Right cardiac atrium (tissue), 5 donors: ENCODE data around the gene PIN4. TPM values are rescaled to one million over a fixed set of nuclear protein-coding genes. Genes with fewer than 3 reads are reported as not detected.
A peak's percentile ranks its signal among the peaks of the same experiment; 100 is the strongest.
"Not testable (repeated sequence)": the region's sequence is repeated elsewhere in the genome, so short reads cannot be mapped to it uniquely, and the experiment has no call there.

Experiments used
- ATAC-seq, 2 donors: fragments of 200-7000 bp; cut with Tn5 transposase; one replicate each; pipeline versions ENCODE4 v1.8.0 to v1.9.1; 2020; ENCODE audit warnings: moderate library complexity in 2 of 2, mild to moderate bottlenecking in 1 of 2
- DNase-seq, 3 donors: peaks; one replicate each; pipeline ENCODE4 v3.0.0-alpha.2; 2020
- H3K27ac ChIP-seq: one replicate; pipeline ENCODE4 v1.5.1; 2013; ENCODE audit warnings: mild to moderate bottlenecking, low read length, control low read depth, moderate library complexity
- H3K27me3 ChIP-seq: one replicate; pipeline ENCODE4 v1.6.1; 2013; ENCODE audit not compliant: control insufficient read depth, insufficient read depth
- H3K4me1 ChIP-seq: one replicate; pipeline ENCODE4 v1.6.1; 2013; ENCODE audit warnings: low read length; ENCODE audit not compliant: control insufficient read depth, insufficient read depth
- H3K4me3 ChIP-seq: one replicate; pipeline ENCODE4 v1.5.1; 2013; ENCODE audit warnings: low read length, control low read depth
- H3K9me3 ChIP-seq: one replicate; pipeline ENCODE4 v1.6.1; 2013; ENCODE audit warnings: low read length; ENCODE audit not compliant: control insufficient read depth
- WGBS: extraction: QIAGEN DNeasy Blood & Tissue Kit; methylation state at CpG from one replicate; pipeline ENCODE4 v1.1.7; 2013; 5-methylcytosine and 5-hydroxymethylcytosine counted together
- intact Hi-C, 4 donors: fragments of 100-400 bp; cut with DNase I; formaldehyde crosslinking; loops; one replicate each; pipeline versions ENCODE4 v1.11.0 to v1.14.0; 2022 to 2023
- polyA plus RNA-seq: library from polyadenylated mRNA; stranded (reverse); fragments of 200-250 nt; gene quantifications from one replicate; pipeline ENCODE4 v1.2.3, GENCODE V29; 2013
- total RNA-seq, 4 donors: library from RNA; stranded (reverse); fragmentation: NEBNext Ultra II Directional; extraction: Animal tissue kit (Norgen Biotek cat#: 25700); gene quantifications; one replicate each; pipeline ENCODE4 v1.2.1, GENCODE V29; 2021
- donor health status: healthy with polysubstance abuse.
- donor health status: DM: no; HTN: yes; CAD: no.
- donor health status: DM: no; HTN: no; CAD: no.
- donor health status: DM: no; HTN: yes; CAD: no; lungs with severe emphysema.
- donor health status: DM: yes; HTN: yes; CAD: no.

PIN4 gene
- total and polyA plus RNA-seq, 5 donors, result 8.9 to 22.4 (median 10.6) TPM

GRCh38 chrX:72145181-72145580 is 36.4 kb upstream of the PIN4 start:
- DNase-seq (no peak), ATAC-seq (no peak)
- WGBS, result 40% methylated on average over 2 of the region's 2 CpGs
- H3K4me1 ChIP-seq, result no peaks in the 10 kb centered on the region
- H3K27ac ChIP-seq, result no peak overlapping the region
- no peak overlapping the region for H3K4me3 ChIP-seq
- no peaks in the 10 kb centered on the region for H3K9me3 ChIP-seq
- H3K27me3 ChIP-seq, result no peaks in the 10 kb centered on the region
- intact Hi-C loops, result no loop called here

GRCh38 chrX:72146527-72146926 is 35.0 kb upstream of the PIN4 start:
- intact Hi-C loops, result no loop called here
- DNase-seq, result no peak
- H3K9me3 ChIP-seq, result no peaks in the 10 kb centered on the region
- H3K4me1 ChIP-seq, result no peaks in the 10 kb centered on the region
- 93% methylated on average over 2 of the region's 2 CpGs for WGBS
- no peak for ATAC-seq
- H3K4me3 ChIP-seq, result no peak overlapping the region
- no peak overlapping the region for H3K27ac ChIP-seq
- no peaks in the 10 kb centered on the region for H3K27me3 ChIP-seq

GRCh38 chrX:72158773-72159172 is 22.8 kb upstream of the PIN4 start:
- H3K4me3 ChIP-seq, result no peak overlapping the region
- ATAC-seq (no peak), DNase-seq (no peak)
- WGBS, result 92% methylated on average over 3 of the region's 3 CpGs
- no peak overlapping the region for H3K27ac ChIP-seq
- intact Hi-C loops, result no loop called here
- H3K27me3 ChIP-seq, result no peaks in the 10 kb centered on the region
- H3K4me1 ChIP-seq, result no peaks in the 10 kb centered on the region
- no peaks in the 10 kb centered on the region for H3K9me3 ChIP-seq

- ATAC-seq (no peak), DNase-seq (no peak)
- 77% methylated on average over 10 of the region's 10 CpGs for WGBS
- intact Hi-C loops, result no loop called here
- no peak overlapping the region for H3K27ac ChIP-seq
- H3K27me3 ChIP-seq, result no peaks in the 10 kb centered on the region
- no peak overlapping the region for H3K4me3 ChIP-seq
- H3K9me3 ChIP-seq, result no peaks in the 10 kb centered on the region
- no peaks in the 10 kb centered on the region for H3K4me1 ChIP-seq
Observed at GRCh38 chrX:72159769-72160168, 21.8 kb upstream of the PIN4 start.

- H3K4me3 ChIP-seq, result no peak overlapping the region
- no peaks in the 10 kb centered on the region for H3K9me3 ChIP-seq
- no peaks in the 10 kb centered on the region for H3K4me1 ChIP-seq
- H3K27ac ChIP-seq, result no peak overlapping the region
- H3K27me3 ChIP-seq, result no peaks in the 10 kb centered on the region
- intact Hi-C loops, result no loop called here
- 70% methylated on average over 4 of the region's 4 CpGs for whole genome bisulfite sequencing
- ATAC-seq (no peak), DNase-seq (no peak)
Observed at GRCh38 chrX:72165551-72165950, 16.0 kb upstream of the PIN4 start.

GRCh38 chrX:72169008-72169728 is 12.4 kb upstream of the PIN4 start:
- intact Hi-C loops, result no loop called here
- H3K4me3 ChIP-seq, result peak overlapping the region; percentile 25
- H3K27me3 ChIP-seq, result no peaks in the 10 kb centered on the region
- H3K9me3 ChIP-seq, result no peaks in the 10 kb centered on the region
- 53% methylated on average over 6 of the region's 6 CpGs for WGBS
- H3K4me1 ChIP-seq, result no peaks in the 10 kb centered on the region
- ATAC-seq (no peak), DNase-seq (no peak)
- H3K27ac ChIP-seq, result no peak overlapping the region

GRCh38 chrX:72176289-72176688 is 5.3 kb upstream of the PIN4 start:
- ATAC-seq, H3K27me3 ChIP-seq, intact Hi-C loops, H3K9me3 ChIP-seq, H3K27ac ChIP-seq, H3K4me1 ChIP-seq, H3K4me3 ChIP-seq, DNase-seq: not testable (repeated sequence)
- 100% methylated on average over 3 of the region's 5 CpGs for WGBS

- H3K4me1 ChIP-seq, result no peaks in the 10 kb centered on the region
- no peak overlapping the region for H3K4me3 ChIP-seq
- ATAC-seq (no peak), DNase-seq (no peak)
- no peaks in the 10 kb centered on the region for H3K27me3 ChIP-seq
- no peaks in the 10 kb centered on the region for H3K9me3 ChIP-seq
- 47% methylated on average over 2 of the region's 2 CpGs for WGBS
- H3K27ac ChIP-seq, result no peak overlapping the region
- intact Hi-C loops, result no loop called here
Observed at GRCh38 chrX:72176981-72177380, 4.6 kb upstream of the PIN4 start.

- peak overlapping the region; percentile 83 for H3K4me3 ChIP-seq
- no peaks in the 10 kb centered on the region for H3K9me3 ChIP-seq
- DNase-seq (no peak), ATAC-seq (no peak)
- intact Hi-C loops, result no loop called here
- no peaks in the 10 kb centered on the region for H3K27me3 ChIP-seq
- peak overlapping the region; percentile 64 for H3K27ac ChIP-seq
- H3K4me1 ChIP-seq, result peaks cover 5% of the 10 kb centered on the region
- WGBS, result 36% methylated on average over 1 of the region's 1 CpG
Observed at GRCh38 chrX:72180539-72180938, 1.0 kb upstream of the PIN4 start.

- H3K27ac ChIP-seq, result no peak overlapping the region
- H3K4me3 ChIP-seq, result no peak overlapping the region
- ATAC-seq (no peak), DNase-seq (no peak)
- no peaks in the 10 kb centered on the region for H3K9me3 ChIP-seq
- intact Hi-C loops, result no loop called here
- peaks cover 5% of the 10 kb centered on the region for H3K4me1 ChIP-seq
- 100% methylated on average over 2 of the region's 2 CpGs for WGBS
- no peaks in the 10 kb centered on the region for H3K27me3 ChIP-seq
Observed at GRCh38 chrX:72182924-72183323, 1.4 kb downstream of the PIN4 start.

GRCh38 chrX:72201836-72202536 is 20.4 kb downstream of the PIN4 start:
- 70% methylated on average over 7 of the region's 7 CpGs for WGBS
- H3K9me3 ChIP-seq, result no peaks in the 10 kb centered on the region
- H3K27ac ChIP-seq, result no peak overlapping the region
- ATAC-seq (peak in 1 of 2 donors; percentile 58), DNase-seq (no peak)
- intact Hi-C loops, result no loop called here
- no peak overlapping the region for H3K4me3 ChIP-seq
- H3K27me3 ChIP-seq, result no peaks in the 10 kb centered on the region
- no peaks in the 10 kb centered on the region for H3K4me1 ChIP-seq
